Right lobe of liver (tissue), 4 donors: ENCODE measurements around the gene SFRP2.

Experiments
- POLR2A ChIP-seq: fragments of 450-650 bp; IDR thresholded peaks from one replicate; pipeline ENCODE4 v1.6.1; 2017; ENCODE audit warnings: antibody characterized with exemption, mild to moderate bottlenecking
- TF ChIP-seq, protein P1 (sequence below), 4 donors: fragments of 200-600 bp in 3 of 4; fragments of 450-650 bp in 1 of 4; IDR thresholded peaks; one replicate each; pipeline versions ENCODE4 v1.5.1 to v1.8.0; 2016 to 2022; ENCODE audit warnings: antibody characterized with exemption in 4 of 4, mild to moderate bottlenecking in 2 of 4
- donor health status: DM: no; HTN: no; CAD: no.
- donor health status: DM: no; HTN: no; CAD: no.
- donor health status: DM: no; HTN: yes; CAD: no.

DNA sequence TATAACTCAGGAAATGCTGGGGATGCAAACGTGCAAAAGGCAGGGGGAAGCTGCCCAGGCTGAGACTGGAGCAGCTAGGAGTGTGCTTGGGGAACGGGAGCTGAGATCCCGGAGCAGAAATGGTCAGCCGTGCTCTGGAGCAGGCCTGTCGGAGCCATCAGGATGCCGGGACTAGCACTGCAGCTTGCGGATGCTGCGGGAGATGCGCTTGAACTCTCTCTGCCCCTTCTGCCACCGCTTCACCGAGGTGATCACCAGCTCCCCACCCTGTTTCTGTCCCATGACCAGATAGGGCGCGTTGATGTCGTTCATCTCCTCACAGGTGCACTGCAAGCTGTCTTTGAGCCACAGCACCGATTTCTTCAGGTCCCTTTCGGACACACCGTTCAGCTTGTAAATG, 7.6 kb downstream of the SFRP2 start:
- TF ChIP-seq, protein P1, sequence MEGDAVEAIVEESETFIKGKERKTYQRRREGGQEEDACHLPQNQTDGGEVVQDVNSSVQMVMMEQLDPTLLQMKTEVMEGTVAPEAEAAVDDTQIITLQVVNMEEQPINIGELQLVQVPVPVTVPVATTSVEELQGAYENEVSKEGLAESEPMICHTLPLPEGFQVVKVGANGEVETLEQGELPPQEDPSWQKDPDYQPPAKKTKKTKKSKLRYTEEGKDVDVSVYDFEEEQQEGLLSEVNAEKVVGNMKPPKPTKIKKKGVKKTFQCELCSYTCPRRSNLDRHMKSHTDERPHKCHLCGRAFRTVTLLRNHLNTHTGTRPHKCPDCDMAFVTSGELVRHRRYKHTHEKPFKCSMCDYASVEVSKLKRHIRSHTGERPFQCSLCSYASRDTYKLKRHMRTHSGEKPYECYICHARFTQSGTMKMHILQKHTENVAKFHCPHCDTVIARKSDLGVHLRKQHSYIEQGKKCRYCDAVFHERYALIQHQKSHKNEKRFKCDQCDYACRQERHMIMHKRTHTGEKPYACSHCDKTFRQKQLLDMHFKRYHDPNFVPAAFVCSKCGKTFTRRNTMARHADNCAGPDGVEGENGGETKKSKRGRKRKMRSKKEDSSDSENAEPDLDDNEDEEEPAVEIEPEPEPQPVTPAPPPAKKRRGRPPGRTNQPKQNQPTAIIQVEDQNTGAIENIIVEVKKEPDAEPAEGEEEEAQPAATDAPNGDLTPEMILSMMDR (IDR thresholded peaks at IDR 0.05): no peak
- TF ChIP-seq POLR2A: no peak
